Measurements from ENCODE around the gene RSPO3. TPM values are rescaled to one million over a fixed set of nuclear protein-coding genes. Genes with fewer than 3 reads are reported as not detected.

Gene RSPO3
- total and polyA plus RNA-seq, 9 of the 15 experiments (the other 6 are each of a cell fraction or from before 2014, with no cell fraction given) = not detected

DNA sequence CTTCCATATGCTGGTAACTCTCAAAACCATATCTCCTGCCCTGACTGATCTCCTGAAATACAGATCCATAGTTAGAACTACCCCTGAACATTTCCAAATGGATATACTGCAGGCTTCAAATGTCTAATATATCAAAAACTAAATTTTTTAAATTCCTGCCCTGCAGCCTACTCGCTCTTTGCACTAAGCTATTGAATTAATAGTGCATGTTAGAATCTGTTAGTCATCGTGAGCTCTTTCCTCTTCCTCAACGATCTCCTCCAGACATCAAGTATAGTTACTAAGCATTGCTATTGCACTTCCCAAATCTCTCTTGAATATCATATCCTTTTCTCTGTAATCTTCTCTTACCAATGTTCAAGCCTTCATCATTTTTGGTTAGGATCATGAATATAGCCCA lies 26.0 kb upstream of the RSPO3 start:
- H3K27me3 ChIP-seq (ENCODE audit: control insufficient read depth in 2 of 2, insufficient read depth in 2 of 2, low read length in 2 of 2) = no peaks in the 10 kb centered on the region
- no peaks in the 10 kb centered on the region for H3K79me2 ChIP-seq (ENCODE audit: control insufficient read depth, insufficient read depth, low read length)
- BruUV-seq (replicated peaks) = no TSS peak
- WGBS (ENCODE audit: insufficient coverage, low coverage, missing lambda C conversion rate) = 3% methylated on average over 3 of the region's 3 CpGs
- ChIA-PET CTCF (ENCODE audit: low intra/inter-chr PET ratio) (no interaction called here), POLR2A (no interaction called here)
- H3K4me2 ChIP-seq (ENCODE audit: insufficient read depth, low read length) = no peak overlapping the region
- intact Hi-C loops (cut with micrococcal nuclease) = no loop called here
- no peak overlapping the region for H3K27ac ChIP-seq (ENCODE audit: extremely low read depth, low read depth, low read length)
- FAIRE-seq (no peak), DNase-seq (ENCODE audit: extremely low read depth in 1 of 4, low spot score in 3 of 4) (no peak), ATAC-seq (no peak)
- no peaks in the 10 kb centered on the region for H4K20me1 ChIP-seq (replicated peaks; ENCODE audit: control insufficient read depth, insufficient read depth, low read length)
- H3K9me1 ChIP-seq (ENCODE audit: control insufficient read depth, insufficient read depth, low read length) = no peaks in the 10 kb centered on the region
- H3K4me1 ChIP-seq (replicated peaks in 1 of 2; ENCODE audit: control insufficient read depth in 2 of 2, insufficient read depth in 2 of 2, low read length in 2 of 2) = no peaks in the 10 kb centered on the region
- H3K36me3 ChIP-seq (ENCODE audit: control insufficient read depth, insufficient read depth, low read length) = no peaks in the 10 kb centered on the region
- H3K4me3 ChIP-seq = no peak overlapping the region
- no peak overlapping the region for H2AFZ ChIP-seq (ENCODE audit: low read depth, low read length)
- no peak overlapping the region for H3K9ac ChIP-seq (ENCODE audit: insufficient read depth in 1 of 2, low read depth in 2 of 2, low read length in 2 of 2)
- in situ Hi-C loops (cut with MboI) = no loop called here
- no peak for TF ChIP-seq TAL1 (IDR thresholded peaks at IDR 0.05)
- TF ChIP-seq ZNF133 (CRISPR knock-in tag; IDR thresholded peaks at IDR 0.05) = no peak
- TF ChIP-seq, protein P1, sequence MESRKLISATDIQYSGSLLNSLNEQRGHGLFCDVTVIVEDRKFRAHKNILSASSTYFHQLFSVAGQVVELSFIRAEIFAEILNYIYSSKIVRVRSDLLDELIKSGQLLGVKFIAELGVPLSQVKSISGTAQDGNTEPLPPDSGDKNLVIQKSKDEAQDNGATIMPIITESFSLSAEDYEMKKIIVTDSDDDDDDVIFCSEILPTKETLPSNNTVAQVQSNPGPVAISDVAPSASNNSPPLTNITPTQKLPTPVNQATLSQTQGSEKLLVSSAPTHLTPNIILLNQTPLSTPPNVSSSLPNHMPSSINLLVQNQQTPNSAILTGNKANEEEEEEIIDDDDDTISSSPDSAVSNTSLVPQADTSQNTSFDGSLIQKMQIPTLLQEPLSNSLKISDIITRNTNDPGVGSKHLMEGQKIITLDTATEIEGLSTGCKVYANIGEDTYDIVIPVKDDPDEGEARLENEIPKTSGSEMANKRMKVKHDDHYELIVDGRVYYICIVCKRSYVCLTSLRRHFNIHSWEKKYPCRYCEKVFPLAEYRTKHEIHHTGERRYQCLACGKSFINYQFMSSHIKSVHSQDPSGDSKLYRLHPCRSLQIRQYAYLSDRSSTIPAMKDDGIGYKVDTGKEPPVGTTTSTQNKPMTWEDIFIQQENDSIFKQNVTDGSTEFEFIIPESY (CRISPR knock-in tag; IDR thresholded peaks at IDR 0.05) = no peak
- TF ChIP-seq PTRF (tag; IDR thresholded peaks at IDR 0.05) = no peak
- TF ChIP-seq AFF1 (IDR thresholded peaks at IDR 0.05; ENCODE audit: low read depth in 1 of 2, partially characterized antibody in 2 of 2) = no peak
- TF ChIP-seq TFAP4 (CRISPR knock-in tag; IDR thresholded peaks at IDR 0.05; ENCODE audit: borderline replicate concordance) = no peak
- TF ChIP-seq, protein P2, sequence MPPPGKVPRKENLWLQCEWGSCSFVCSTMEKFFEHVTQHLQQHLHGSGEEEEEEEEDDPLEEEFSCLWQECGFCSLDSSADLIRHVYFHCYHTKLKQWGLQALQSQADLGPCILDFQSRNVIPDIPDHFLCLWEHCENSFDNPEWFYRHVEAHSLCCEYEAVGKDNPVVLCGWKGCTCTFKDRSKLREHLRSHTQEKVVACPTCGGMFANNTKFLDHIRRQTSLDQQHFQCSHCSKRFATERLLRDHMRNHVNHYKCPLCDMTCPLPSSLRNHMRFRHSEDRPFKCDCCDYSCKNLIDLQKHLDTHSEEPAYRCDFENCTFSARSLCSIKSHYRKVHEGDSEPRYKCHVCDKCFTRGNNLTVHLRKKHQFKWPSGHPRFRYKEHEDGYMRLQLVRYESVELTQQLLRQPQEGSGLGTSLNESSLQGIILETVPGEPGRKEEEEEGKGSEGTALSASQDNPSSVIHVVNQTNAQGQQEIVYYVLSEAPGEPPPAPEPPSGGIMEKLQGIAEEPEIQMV (tag; conservative IDR thresholded peaks at IDR 0.05; ENCODE audit: low read depth) = no peak
- TF ChIP-seq SMARCE1 (IDR thresholded peaks at IDR 0.05) = no peak
- no peak for TF ChIP-seq HBP1 (CRISPR knock-in tag; IDR thresholded peaks at IDR 0.05)
- TF ChIP-seq RBM22 (IDR thresholded peaks at IDR 0.05; ENCODE audit: low read depth, low read length, poor library complexity, severe bottlenecking) = no peak
- TF ChIP-seq IFI16 (CRISPR knock-in tag; IDR thresholded peaks at IDR 0.05) = no peak
- H3K9me3 ChIP-seq (replicated peaks; ENCODE audit: control insufficient read depth, insufficient read depth, low read depth, low read length) = no peaks in the 10 kb centered on the region

All from K562 (cell line).